Panc1 (cell line): ENCODE measurements around the gene MAFG.

ENCODE experiments used
- CTCF ChIP-seq: fragments of 450-650 bp; IDR thresholded peaks from 2 replicates; pipeline ENCODE4 v1.5.1; 2017; ENCODE audit warnings: mild to moderate bottlenecking
- POLR2AphosphoS5 ChIP-seq: IDR thresholded peaks from 2 replicates; pipeline ENCODE4 v1.6.1; 2012; ENCODE audit warnings: mild to moderate bottlenecking, low read depth, low read length, moderate library complexity
- REST ChIP-seq, 2 experiments: IDR thresholded peaks; 2 replicates each; pipeline ENCODE4 v1.6.1; 2011 to 2012; ENCODE audit warnings: low read depth in 2 of 2, control low read depth in 1 of 2, low read length in 1 of 2, mild to moderate bottlenecking in 1 of 2, moderate library complexity in 1 of 2; ENCODE audit not compliant: insufficient read depth in 1 of 2

GRCh38 chr17:81956607-81957589, 29.4 kb upstream of the MAFG start:
- TF ChIP-seq CTCF (no peak), POLR2AphosphoS5 (no peak), REST (IDR thresholded peaks at IDR 0.05; ENCODE audit: insufficient read depth in 1 of 2, low read depth in 2 of 2, low read length in 1 of 2) (no peak)
